GM12891 (cell line): Measurements from ENCODE around the gene TALDO1.
A peak's percentile ranks its signal among the peaks of the same experiment; 100 is the strongest.

ENCODE experiments used
- DNase-seq: peaks from one replicate; pipeline ENCODE4 v3.0.0; 2011; ENCODE audit warnings: low spot score; ENCODE audit not compliant: insufficient read length
- FAIRE-seq: peaks from 2 replicates; lab custom pipeline; 2011; peaks lifted over from hg19 to GRCh38; lab: Jason Lieb, UNC
- PAX5 ChIP-seq: IDR thresholded peaks from 2 replicates; pipeline ENCODE4 v1.6.1; 2011; ENCODE audit warnings: low read length, moderate library complexity, mild to moderate bottlenecking; ENCODE audit not compliant: insufficient read depth, severe bottlenecking
- POLR2A ChIP-seq: IDR thresholded peaks from 2 replicates; pipeline ENCODE4 v1.6.1; 2011; ENCODE audit warnings: low read depth, low read length, control low read depth
- POLR2AphosphoS5 ChIP-seq: IDR thresholded peaks from 2 replicates; pipeline ENCODE4 v1.6.1; 2011; ENCODE audit warnings: low read depth, low read length, control low read depth
- POU2F2 ChIP-seq: IDR thresholded peaks from 2 replicates; pipeline ENCODE4 v1.6.1; 2011; ENCODE audit warnings: low read depth, mild to moderate bottlenecking, control low read depth, low read length, moderate library complexity
- SPI1 ChIP-seq: IDR thresholded peaks from 2 replicates; pipeline ENCODE4 v1.6.1; 2011; ENCODE audit warnings: low read depth, low read length, control low read depth
- TAF1 ChIP-seq: IDR thresholded peaks from 2 replicates; pipeline ENCODE4 v1.6.1; 2011; ENCODE audit warnings: low read depth, low read length, control low read depth

The TALDO1 gene

GRCh38 chr11:798093-798713, 50.9 kb downstream of the TALDO1 start, which contains the start of gene SLC25A22:
Gene SLC25A22, minus strand, starts transcription at chr11:798281. Its CDS starts 3,275 bp downstream, at chr11:795006.
- FAIRE-seq (peak; percentile 99), DNase-seq (peak; percentile 99)
- TF ChIP-seq TAF1 (no peak), PAX5 (no peak), SPI1 (no peak), POLR2A (no peak; the same call in 1 of the 2 replicates), POLR2AphosphoS5 (no peak), POU2F2 (no peak)

DNA sequence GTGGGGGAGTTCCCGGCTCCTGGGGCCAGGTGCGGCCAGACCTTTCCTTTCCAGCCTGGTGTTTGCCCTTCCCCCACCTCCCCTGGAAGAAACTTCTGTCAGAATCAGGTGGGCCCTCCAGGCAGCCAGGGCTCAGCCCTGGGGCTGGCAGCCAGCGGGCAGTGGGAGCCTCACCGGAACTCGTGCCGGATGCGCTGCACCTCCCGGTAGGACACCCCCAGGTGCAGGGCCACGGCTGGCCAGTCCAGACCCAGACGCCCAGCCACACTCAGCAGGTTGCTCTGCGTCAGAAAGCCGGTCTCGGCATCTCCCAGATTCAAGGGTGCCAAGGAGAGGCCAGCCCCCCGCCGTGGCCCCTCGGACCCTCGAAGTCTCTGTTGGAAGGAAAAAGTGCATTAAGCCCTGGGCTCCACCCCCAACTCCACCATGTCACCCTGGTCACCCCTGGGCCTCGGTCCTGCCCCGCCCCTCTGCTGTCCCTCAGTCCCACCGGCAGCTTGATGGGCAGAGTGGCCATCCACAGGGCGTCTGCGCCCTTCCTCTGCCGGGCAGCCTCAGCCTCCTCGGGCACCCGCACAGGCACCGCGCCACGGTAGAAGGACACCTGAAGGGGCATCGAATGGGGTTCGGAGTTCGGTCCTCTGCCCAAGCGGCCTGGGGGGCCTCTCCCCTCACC, 52.5 kb downstream of the TALDO1 start:
- no peak for TF ChIP-seq POLR2A
- TF ChIP-seq SPI1 = no peak
- no peak for TF ChIP-seq PAX5
- no peak for TF ChIP-seq POLR2AphosphoS5
- no peak for TF ChIP-seq POU2F2
- no peak for TF ChIP-seq TAF1
- FAIRE-seq (no peak), DNase-seq (no peak)

DNA sequence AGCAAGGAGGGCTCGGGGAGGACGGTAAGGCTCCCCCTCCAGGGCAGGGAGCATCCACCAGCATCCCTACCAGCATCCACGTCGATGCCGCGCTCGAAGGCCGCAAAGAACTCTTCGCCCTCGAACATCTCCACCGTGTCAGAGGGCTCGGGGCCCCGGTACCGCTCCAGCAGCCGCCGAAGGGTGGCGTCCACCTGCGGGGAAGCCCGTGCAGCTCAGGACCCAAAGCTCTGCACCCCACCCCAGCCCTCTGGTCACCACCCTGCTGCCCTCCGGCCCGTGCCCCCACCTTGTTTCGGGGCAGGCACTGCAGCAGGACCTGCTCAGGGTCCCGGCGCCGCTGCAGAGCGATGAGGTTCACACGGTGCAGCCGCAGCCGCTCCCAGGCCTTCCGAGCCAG, 53.2 kb downstream of the TALDO1 start:
- TF ChIP-seq SPI1 (no peak), POLR2A (no peak), TAF1 (no peak), PAX5 (no peak), POU2F2 (no peak), POLR2AphosphoS5 (no peak)
- FAIRE-seq (no peak), DNase-seq (no peak)

- TF ChIP-seq TAF1 (no peak), POLR2A (no peak)
- DNase-seq (no peak), FAIRE-seq (no peak)
These were observed 54.0 kb downstream of the TALDO1 start for GRCh38 chr11:801097-801780.

DNA sequence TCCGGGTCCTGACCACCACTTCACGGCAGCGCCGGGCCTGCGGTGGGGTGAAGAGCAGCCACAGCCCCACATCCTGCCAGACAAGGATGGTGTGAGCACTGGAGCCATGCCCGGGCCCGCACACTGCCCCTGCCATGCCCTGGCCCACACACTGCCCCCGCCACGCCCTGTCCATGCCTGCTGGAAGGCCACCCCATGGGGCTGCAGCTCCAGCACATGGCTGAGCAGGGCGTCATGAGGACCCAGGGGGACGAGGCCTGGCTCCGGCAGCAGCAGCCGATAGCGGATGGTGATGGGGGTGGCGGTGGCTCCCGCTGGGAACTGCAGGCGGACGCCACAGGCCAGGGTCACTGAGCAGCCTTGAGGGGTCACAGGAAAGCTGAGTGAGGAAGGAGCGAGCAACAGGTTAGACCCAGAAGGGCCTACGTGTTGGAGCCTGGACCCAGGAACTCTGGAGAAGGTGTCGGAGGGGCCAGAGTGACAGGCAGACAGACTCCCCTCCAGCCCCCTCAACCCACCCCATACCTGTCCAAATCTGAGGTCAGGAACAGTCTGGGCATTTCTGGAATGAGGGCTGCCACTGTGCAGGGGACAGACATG, 54.9 kb downstream of the TALDO1 start:
- DNase-seq (no peak), FAIRE-seq (no peak)
- TF ChIP-seq POLR2AphosphoS5 = no peak
- TF ChIP-seq POLR2A = no peak
- TF ChIP-seq TAF1 = no peak
- no peak for TF ChIP-seq SPI1
- no peak for TF ChIP-seq POU2F2
- no peak for TF ChIP-seq PAX5

DNA sequence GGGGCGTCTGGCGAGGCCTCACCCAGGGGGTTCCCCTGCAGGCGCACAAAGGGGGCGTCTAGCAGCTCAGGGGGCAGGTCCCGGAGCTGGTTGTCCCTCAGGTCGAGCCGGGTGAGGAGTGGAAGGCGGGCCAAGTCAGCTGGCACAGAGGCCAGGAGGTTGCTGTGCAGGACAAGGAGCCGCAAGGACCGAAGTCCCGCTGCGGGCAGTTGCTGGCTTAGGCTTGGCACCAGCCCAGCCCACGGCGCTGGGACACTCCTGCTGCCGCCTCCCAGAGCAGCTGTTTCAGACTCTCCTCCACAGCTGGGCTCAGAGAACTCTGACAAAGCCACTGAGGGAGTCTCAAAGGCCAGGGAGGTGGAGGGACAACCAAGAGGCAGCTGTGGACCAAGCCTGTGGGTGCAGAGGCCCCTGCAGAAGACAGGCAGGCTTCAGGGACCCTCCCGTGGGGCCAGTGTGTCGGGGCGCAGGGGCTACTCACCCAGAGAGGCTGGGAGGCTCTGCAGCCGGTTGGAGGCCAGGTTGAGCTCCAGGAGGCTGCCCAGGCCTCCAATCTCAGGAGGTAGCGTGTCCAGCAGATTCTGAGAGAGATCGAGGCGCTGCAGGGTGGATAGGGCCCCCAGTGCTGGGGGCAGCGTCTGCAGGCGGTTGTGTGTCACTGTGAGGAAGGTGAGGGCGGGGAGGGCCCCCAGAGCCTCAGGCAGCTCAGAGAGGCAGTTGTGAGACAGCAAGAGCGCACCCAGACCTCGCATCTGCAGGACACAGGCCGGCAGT, 55.6 kb downstream of the TALDO1 start:
- FAIRE-seq = no peak
- TF ChIP-seq PAX5 (no peak), POU2F2 (no peak), POLR2A (no peak), TAF1 (no peak), POLR2AphosphoS5 (no peak), SPI1 (no peak)
- DNase-seq = no peak

DNA sequence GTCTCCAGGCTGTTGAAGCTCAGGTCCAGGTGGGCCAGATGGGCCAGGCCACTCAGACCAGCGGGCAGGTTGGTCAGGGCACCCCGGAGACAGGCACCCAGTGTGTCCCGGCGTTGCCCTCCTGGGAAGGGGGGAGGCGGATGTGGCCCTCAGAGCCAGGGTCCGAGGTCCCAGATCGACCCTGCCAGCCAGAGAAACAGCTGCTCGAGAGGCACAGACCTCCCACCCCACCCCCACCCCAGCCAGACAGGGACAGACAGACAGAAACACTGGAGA, 56.1 kb downstream of the TALDO1 start:
- FAIRE-seq = no peak
- no peak for TF ChIP-seq SPI1
- DNase-seq = no peak

GRCh38 chr11:803770-804598, 56.7 kb downstream of the TALDO1 start:
- DNase-seq (no peak), FAIRE-seq (peak; percentile 55)
- TF ChIP-seq TAF1 (no peak), POLR2A (no peak)

DNA sequence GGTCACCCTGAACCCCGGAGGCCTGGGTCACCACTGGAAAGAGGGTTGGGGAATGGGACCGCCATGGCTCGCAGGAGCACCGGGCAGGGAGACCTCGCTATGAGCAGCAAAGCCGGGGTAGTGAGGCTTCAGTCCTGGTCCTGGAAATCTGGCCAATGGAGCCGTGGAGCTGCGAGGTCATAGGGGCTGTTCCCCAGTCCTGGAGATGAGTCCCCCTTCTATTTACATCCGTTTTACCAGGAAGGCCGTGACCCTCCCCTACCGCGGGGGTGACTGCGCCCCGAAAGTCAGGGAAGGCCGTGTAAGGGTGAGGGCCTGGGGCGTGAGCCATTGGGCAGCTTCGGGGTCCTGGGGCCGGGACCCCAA, 57.3 kb downstream of the TALDO1 start:
- DNase-seq (no peak), FAIRE-seq (no peak)
- no peak for TF ChIP-seq POU2F2
- TF ChIP-seq PAX5 = no peak
- no peak for TF ChIP-seq POLR2AphosphoS5
- TF ChIP-seq POLR2A = no peak
- no peak for TF ChIP-seq SPI1
- no peak for TF ChIP-seq TAF1
